Amniotic epithelial cell (primary cell): ENCODE measurements around the gene RILPL2.
"Not testable (repeated sequence)": the region's sequence is repeated elsewhere in the genome, so short reads cannot be mapped to it uniquely, and the experiment has no call there.

Source experiments
- DNase-seq: peaks from one replicate; pipeline ENCODE4 v3.0.0-alpha.2; 2010; ENCODE audit warnings: low read depth

The RILPL2 gene, protein sequence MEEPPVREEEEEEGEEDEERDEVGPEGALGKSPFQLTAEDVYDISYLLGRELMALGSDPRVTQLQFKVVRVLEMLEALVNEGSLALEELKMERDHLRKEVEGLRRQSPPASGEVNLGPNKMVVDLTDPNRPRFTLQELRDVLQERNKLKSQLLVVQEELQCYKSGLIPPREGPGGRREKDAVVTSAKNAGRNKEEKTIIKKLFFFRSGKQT

DNA sequence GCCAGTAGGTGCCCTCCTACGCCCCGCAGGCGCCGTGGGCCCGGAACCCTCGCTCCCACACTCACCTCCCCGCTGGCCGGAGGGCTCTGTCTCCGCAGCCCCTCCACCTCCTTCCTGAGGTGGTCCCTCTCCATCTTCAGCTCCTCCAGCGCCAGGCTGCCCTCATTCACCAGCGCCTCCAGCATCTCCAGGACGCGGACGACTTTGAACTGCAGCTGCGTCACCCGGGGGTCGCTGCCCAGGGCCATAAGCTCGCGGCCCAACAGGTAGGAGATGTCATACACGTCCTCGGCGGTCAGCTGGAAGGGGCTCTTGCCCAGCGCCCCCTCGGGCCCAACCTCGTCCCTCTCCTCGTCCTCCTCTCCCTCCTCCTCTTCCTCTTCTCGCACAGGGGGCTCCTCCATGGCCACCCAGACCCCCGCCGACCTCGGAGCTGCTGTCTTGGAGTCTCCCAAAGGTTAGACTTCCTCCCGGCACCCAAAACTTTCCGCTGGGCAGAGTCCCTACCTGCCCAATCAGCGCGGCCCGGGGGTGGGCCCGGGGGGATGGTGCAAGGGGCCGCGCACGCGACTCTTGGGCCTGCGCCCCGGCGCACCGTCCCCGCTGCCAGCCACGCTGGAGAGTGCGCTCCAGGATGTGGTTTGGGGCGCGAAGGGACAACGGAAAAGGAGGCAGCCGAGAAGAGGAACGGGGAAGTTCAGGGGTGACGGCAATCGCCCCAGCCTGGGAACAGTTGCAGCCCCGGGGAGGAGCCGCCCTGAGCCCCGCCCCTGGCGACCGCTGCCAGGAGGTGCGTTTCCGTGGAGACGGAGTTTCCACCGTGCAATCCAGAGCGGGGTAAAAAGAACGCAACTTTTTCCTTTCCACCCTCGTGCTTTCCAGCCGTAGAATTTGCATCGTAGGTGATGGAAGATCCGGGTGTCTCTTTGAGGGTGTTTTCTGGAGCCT, at the start of gene RILPL2:
Gene RILPL2 (minus strand): TSS at position 668 of the 948 bp plus-strand sequence. CDS start 264 bp downstream, at position 404.
- DNase-seq, result peak; percentile 78

DNA sequence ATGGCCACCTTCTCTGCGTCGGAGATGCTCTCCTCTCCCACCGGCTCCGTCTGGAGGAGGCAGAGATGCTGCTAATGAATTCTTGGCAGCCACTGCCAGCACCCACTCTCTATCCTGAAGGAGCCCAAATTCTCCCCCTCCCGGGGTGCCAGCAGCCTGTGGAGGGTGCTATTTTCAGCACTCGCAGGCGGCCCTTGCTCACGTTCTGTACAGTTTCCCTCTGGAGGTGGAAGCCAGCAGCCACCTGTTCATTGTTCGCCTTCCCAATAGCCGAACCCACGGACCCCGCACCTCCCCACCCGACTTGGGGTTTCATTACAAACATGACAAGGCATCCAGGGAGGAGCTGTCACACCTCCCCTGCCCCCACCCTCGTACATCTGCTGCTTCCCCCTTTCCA, 49.3 kb upstream of the RILPL2 start:
- no peak for DNase-seq

DNA sequence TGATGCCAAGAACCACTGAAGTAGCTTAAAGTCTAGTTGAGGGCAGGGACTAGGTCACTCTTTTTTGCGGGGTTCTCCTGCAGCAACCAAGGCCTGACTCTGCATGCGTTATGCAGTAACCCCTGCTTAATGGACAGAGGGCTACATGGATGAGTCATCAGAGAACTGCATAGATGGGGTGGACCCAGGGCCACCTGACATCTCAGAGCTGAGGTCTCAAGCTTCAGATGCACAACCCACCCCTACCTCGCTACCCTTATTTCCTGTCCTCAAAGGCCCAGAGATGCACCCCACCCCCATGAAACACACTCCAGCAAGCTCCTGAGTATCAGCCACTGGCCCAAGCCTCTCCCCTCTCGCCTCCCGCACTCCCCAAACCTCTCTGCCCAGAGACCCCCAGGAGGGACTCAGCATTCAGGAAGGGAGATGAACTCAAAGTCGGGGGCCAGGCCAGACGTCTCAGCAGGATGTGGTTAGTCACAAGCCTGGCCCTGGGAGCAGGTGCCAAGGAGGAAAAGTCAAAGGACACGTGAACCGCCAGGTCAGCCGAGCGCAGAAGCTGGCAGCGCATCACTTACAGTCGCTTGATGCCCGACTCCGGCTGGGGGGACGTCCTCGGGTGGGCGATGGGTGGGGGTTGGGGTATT, 47.2 kb upstream of the RILPL2 start:
- DNase-seq, result no peak

DNA sequence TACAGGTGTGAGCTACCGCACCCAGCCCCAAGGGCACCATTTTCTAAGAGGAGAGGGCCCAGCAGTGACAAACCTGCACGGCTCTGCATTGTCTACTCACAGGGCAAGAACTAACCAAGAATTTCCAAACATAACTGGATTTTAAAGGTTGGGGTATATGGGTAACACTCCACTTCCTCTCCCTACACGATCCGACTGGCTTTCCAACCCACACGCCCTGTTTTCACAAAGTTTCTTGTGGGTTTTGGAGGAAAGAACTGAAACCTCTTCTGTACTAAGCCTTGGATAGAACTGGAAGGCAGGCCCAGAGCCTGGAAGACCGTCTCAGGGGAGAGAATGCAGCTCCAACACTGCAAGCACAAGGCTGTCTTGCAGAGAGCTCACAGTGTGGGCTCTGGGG, 46.4 kb upstream of the RILPL2 start:
- no peak for DNase-seq

DNA sequence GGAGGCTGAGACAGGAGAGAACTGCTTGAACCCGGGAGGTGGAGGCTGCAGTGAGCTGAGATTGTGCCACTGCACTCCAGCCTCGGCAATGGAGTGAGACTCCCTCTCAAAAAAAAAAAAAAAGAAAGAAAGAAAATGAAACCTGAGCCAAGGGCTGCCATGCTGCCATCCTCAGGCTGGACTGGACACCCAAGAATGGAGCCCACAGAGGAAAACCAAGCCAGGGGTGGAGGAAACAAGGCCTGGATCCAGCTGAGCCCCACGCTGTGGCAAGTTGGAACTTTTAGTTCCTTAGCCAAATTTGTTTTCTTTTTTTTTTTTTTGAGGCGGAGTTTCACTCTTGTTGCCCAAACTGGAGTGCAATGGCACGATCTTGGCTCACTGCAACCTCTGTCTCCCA, 44.8 kb upstream of the RILPL2 start:
- DNase-seq, result not testable (repeated sequence)

DNA sequence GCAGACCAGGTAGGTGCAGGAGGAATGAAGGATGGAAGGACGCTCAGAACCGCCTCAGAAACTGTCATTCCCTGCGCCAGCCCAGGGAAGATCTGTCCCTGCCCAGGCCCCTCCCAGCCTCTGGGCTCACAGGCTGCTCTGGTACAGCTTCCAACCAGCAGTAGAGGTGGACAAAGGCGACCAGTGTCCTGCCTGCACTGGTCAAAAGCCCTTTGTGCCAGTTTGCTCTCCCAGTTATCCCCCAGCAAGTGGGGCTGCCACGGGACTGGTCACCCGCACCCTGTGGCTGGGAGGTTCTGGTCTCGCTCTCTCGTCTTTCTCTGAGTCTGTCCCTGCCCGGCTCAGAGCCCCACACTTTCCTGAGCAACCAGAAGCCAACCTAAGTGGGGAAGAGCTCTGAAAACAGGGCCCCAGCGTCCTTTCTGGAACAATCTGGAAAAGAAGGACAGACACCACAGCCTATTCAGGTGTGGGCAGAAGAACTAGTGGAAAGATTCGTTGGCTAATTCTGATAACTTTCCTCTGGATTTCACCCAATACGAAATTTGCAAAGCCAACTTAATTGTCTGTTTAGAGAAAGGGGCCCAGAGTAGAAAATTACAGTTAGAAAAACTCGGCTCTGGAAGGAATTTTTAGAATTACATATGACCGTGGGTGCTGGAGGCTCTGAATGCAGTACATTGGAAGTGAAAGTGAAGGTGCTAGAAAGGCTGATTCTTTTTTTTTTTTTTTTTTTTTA, 43.1 kb upstream of the RILPL2 start:
- no peak for DNase-seq

DNA sequence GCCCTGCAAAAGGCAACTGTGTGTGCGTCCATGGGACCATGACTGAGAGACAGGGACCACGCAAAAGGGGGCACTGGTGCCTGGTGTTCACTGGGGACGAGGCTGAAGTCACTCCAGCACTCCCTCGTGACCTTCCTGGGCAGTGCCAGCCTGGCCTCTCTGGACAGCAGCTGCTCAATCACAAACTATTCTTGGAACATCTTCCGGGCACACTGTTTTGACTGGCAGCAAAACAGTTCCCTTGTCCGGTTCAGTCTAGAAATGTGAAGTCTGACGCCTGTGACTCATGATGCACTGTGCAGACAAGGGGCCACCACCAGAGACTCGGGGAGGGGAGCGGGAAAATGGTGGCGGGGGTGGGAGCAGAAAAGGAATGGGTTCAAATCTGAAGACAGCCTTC, 42.3 kb upstream of the RILPL2 start:
- DNase-seq, result no peak

DNA sequence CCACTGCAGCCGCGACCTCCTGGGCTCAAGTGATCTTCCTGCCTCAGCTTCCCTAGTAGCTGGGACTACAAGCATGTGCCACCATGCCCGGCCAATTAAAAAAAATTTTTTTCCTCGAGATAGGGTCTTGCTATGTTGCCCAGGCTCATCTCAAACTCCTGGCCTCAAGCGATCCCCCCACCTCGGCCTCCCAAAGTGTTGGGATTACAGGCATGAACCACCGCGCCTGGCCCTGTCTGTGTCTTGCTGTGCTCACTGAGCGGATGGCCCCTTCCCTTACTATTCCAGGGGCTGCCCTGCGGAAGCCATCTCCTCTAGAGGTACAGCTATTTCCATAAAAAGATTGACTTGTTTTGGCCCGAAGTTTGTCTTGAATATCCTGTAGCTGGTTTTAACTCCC, 41.6 kb upstream of the RILPL2 start:
- no peak for DNase-seq

DNA sequence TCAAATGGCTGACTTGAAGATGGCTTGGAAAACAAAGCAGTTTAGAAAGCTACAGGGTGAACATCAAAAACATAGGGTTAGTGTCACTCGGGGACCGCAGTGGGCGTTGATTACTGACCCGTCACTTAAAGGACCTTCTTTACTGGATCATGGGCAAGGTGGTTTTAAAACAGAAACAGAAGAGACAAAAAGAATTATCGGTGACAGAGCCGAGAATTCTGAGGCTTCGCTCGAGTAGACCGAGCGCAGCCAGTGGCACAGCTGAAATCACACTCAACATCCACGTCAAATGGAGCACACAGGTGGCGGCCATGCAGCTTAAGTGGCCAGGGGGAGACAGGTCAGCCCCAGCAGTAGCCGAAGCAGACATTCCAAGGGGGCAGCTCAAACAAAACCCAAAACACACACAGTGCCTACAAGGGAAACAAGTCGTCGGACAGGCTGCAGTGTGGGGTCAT, 38.8 kb upstream of the RILPL2 start:
- DNase-seq, result no peak

DNA sequence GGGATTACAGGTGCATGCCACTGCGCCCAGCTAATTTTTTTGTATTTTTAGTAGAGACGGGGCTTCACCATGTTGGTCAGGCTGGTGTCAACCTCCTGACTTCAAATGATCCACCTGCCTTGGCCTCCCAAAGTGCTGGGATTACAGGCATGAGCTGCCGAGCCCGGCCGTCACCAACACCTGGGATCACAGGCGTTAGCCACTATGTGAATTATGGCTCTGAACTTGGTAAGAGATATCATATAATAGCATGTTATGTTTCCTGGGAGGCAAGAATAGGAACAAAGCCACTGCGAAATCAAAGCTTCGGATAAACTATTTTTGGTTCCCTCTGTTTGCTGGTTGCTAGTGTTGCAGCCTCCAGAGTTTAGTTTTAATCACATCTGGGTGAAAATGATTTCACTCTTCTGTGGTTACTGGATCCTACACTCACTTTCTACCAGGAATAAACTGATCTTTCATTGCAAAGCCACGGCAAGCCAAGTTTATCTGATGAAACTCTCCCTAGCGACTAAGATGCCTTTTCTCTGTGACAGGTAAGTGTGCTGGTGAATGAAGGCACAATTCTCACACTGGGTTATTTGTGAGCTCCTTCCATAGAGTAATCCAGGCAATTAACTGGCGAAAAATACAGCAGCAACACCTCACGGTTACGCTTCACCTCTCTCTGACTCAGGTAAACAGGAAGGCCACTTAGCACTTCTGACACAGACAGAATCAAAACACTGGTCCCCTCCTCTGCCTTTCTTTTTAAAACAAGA, 38.2 kb upstream of the RILPL2 start:
- DNase-seq, result no peak

DNA sequence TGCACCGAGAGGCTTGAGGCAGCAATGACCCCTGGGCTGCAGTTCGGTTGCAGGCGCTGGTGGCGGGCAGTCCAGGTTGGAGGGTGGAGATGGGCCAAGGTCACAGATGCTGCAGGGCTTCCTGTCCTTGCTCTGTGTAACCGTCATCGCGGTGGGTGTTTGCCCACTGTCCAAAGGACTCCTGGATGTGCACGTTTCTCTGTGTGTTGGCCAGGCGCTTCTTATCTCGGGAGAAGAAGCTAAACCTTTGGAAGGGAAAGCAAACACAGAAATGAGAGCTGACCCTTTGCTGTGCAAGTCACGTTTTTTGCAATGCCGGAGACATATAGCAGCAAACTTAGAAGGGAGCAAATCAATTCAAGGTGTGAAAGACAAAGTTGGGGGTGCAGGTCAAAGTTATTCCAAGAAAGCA, 36.0 kb upstream of the RILPL2 start:
- DNase-seq, result no peak

DNA sequence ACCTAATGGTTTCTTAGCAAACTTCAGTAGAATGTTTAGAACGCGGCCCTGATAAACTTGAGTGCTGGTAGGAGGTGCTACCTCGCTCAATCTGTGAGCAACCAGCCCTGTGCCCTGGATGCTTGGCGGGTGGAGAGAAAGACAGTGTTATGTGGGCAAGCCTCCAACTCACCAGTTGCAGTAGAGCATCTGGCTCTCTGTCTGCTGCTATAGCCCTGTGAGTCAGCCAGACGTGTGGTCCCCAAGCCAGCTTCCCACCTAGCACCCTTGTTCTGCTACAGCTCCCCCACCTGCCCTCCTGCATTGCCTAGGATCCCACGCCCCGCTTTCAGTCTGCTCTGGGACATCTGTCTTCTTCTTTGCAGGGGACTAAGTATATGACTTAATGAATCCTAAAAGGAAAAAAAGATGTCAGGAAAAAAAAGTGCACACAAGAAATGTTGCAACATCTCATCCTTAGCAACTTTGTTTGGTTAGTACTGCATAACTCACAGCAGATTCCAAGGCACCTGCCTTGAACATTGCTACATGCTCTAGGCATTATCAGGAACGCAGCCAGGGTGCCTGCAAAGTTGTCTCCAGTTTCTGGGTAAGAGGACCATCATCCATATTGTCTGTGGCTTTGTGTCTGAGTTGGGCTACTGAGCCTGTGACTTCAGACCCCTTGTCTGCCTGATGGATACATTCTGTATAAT, 35.0 kb upstream of the RILPL2 start:
- DNase-seq, result peak; percentile 96

DNA sequence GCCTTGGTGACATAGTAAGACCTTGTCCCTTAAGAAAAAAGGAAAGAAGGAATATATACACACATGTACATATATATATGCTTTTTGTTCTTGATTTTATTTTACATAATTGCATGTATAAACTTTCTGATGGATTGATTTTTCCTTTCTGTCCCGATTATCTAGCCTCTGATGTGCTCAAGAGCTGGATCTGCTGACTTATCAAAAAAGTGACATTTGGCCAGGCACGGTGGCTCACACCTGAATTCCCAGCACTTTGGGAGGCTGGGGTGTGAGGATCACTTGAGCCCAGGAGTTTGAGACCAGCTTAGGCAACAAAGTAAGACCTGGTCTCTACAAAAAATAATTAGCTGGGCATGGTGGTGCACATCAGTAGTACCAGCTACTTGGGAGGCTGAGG, 33.5 kb upstream of the RILPL2 start:
- no peak for DNase-seq

DNA sequence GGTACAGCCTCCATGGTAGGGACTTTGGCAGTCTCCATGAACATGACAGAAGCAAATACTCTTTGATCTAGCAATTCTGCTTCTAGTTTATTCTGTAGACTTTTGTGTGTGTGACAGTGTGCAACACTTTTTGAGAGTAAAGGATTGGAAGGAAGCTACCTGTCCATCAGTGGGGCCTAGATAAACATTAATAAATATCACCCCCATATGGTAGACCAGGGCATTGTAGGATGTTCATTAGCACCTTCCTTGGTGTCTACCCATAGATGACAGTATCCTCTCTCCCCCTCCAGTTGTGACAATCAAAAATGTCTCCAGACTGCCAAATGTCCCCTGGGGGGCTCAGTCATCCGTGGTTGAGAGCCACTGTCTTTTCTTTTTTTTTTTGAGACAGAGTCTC, 32.3 kb upstream of the RILPL2 start:
- no peak for DNase-seq

DNA sequence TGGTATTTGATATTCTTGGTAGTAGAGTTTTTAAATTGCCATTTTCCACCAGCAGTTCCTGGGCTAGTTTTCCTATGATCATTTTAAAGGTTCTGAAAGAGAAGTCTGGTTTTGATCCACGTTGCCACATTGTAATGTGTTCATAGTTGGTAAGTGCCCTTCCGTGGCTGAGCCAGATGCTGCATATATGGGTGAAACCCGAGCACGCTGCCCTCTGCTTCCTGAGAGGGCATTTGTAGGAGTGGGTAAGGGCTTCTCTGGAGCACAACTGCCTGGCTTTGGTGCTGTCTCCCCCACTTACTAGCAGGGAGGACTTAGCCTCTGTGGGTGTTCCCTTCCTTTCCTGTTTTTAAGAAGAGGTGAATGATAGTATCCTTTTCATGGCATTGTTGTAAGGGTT, 28.6 kb upstream of the RILPL2 start:
- DNase-seq, result no peak

DNA sequence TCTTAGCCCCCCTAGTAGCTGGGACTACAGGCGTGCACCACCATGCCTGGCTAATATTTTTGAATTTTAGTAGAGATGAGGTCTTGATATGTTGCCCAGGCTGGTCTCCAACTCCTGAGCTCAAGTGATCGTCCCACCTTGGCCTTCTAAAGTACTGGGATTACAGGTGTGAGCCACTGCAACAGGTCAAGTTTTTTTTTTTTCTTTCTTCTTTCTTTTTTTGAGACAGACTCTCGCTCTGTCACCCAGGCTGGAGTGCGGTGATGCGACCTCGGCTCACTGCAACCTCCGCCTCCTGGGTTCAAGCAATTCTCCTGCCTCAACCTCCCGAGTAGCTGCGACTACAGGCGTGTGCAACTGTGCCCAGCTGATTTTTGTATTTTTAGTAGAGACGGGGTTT, 26.7 kb upstream of the RILPL2 start:
- not testable (repeated sequence) for DNase-seq

DNA sequence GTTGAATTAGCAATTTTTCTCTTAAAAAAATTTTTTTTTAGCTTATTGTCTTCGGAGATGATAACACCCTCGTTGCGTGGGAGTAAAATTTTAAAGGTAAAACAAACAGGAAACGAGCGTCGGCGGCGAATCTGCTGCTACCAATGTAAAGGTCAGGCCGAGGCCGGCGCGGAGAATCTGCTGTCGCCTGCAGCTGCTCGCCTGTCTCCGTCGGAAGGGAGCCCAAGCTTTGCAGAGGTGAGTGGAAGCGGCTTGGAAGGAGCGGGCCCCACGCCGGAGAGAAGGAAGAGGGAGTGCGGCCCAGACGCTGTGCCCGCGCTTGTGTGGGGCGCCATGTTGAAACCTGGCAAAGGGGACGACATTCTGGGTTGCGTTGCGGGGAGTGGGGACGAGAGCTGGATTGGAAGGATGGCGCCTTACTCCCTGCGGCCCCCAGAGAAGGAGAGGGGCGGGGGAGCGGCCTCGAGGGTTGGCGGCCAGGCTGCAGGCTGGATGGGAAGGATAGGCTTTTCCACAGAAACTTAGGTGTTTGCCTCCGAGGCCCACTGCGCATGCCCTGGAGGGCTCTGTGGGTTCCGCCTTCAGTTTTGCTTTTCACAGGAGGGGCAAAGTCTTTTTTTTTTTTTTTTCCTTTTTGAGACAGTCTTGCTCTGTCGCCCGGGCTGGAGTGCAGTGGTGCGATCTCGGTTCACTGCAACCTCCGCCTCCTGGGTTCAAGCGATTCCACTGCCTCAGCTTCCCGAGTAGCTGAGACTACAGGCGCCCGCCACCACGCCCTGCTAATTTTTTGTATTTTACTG, 21.7 kb upstream of the RILPL2 start, which contains the start of gene SNRNP35:
Gene SNRNP35 (plus strand): TSS at position 160 of the 800 bp plus-strand sequence. CDS start 7,402 bp downstream, outside the sequence.
- peak; percentile 76 for DNase-seq

DNA sequence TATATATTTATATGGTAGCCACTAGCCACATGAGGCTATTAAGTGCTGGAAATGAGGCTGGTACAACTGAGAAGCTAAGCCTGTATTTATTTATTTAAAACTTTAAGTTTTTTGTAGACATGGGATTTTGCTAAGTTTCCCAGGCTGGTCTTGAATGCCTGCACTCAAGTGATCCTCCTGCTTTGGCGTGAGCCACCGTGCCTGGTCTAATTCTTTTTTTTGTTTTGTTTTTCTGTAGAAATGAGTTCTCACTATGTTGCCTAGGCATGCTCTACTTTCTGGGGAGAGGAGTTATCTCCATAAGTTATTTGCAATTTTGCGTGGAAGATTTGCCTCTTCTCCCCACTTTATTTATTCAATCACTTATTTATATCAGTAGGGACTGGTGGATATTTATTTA, 16.7 kb upstream of the RILPL2 start:
- DNase-seq, result no peak

DNA sequence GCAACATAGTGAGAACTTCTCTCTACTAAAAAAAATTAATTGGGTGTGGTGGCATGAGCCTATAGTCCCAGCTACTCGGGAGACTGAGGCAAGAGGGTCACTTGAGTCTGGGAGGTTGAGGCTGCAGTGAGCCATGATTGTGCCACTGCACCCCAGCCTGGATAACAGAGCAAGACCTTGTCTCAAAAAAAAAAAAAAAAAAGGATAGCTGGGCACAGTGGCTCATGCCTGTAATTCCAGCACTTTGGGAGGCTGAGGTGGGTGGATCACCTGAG, 15.7 kb upstream of the RILPL2 start:
- not testable (repeated sequence) for DNase-seq

DNA sequence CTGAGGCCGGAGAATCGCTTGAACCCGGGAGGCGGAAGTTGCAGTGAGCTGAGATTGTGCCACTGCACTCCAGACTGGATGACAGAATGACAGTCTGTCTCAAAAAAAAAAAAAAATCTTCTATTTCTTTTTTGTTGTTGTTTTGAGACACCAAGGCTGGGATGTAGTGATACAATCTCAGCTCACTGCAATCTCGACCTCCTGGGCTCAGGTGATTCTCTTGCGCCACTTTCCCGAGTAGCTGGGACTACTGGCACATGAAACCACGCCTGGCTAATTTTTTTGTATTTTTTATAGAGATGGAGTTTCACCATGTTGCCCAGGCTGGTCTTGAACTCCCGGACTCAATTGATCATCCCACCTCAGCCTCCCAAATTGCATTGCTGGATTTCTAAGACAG, 14.2 kb upstream of the RILPL2 start:
- no peak for DNase-seq
